Duodenal mucosa (tissue), 2 donors: ENCODE data around the gene EMILIN2.

Experiments used
- H3K27ac ChIP-seq: one replicate; pipeline ENCODE4 v1.7.0; 2013; ENCODE audit warnings: low read depth, low read length
- H3K27me3 ChIP-seq, 2 donors: one replicate each; pipeline ENCODE4 v1.7.0; 2013; ENCODE audit warnings: low read length in 2 of 2, control low read depth in 1 of 2; ENCODE audit not compliant: insufficient read depth in 2 of 2, control insufficient read depth in 1 of 2
- H3K36me3 ChIP-seq, 2 donors: one replicate each; pipeline ENCODE4 v1.7.0; 2013; ENCODE audit warnings: low read length in 2 of 2, control low read depth in 1 of 2; ENCODE audit not compliant: insufficient read depth in 2 of 2, control insufficient read depth in 1 of 2
- H3K4me1 ChIP-seq, 2 donors: one replicate each; pipeline ENCODE4 v1.7.0; 2013; ENCODE audit warnings: low read length in 2 of 2, control low read depth in 1 of 2; ENCODE audit not compliant: insufficient read depth in 2 of 2, control insufficient read depth in 1 of 2
- H3K4me3 ChIP-seq, 2 donors: one replicate each; pipeline ENCODE4 v1.7.0; 2013; ENCODE audit warnings: low read length in 2 of 2, low read depth in 1 of 2
- H3K9ac ChIP-seq, 2 donors: one replicate each; pipeline ENCODE4 v1.7.0; 2013; ENCODE audit warnings: low read length in 2 of 2, low read depth in 1 of 2
- H3K9me3 ChIP-seq, 2 donors: one replicate each; pipeline ENCODE4 v1.7.0; 2013; ENCODE audit warnings: low read length in 2 of 2, control low read depth in 1 of 2; ENCODE audit not compliant: control insufficient read depth in 1 of 2

Gene EMILIN2

GRCh38 chr18:2920027-2920426, 73.2 kb downstream of the EMILIN2 start:
- Histone ChIP-seq H3K27ac (no peak overlapping the region), H3K9me3 (no peaks in the 10 kb centered on the region), H3K27me3 (no peaks in the 10 kb centered on the region), H3K36me3 (peaks cover 70 to 92% of the 10 kb centered on the region in 2 donors), H3K4me1 (peaks cover 5 to 13% of the 10 kb centered on the region in 2 donors), H3K4me3 (no peak overlapping the region), H3K9ac (no peak overlapping the region)

- Histone ChIP-seq H3K9me3 (no peaks in the 10 kb centered on the region), H3K4me1 (peaks cover 5 to 13% of the 10 kb centered on the region in 2 donors), H3K4me3 (no peak overlapping the region), H3K27me3 (no peaks in the 10 kb centered on the region), H3K27ac (no peak overlapping the region), H3K9ac (no peak overlapping the region), H3K36me3 (peaks cover 72 to 94% of the 10 kb centered on the region in 2 donors)
These were observed 73.9 kb downstream of the EMILIN2 start for GRCh38 chr18:2920546-2921343.

- H3K4me3 ChIP-seq, result no peak overlapping the region
- H3K9me3 ChIP-seq, result no peaks in the 10 kb centered on the region
- no peaks in the 10 kb centered on the region for H3K27me3 ChIP-seq
- H3K27ac ChIP-seq, result no peak overlapping the region
- H3K9ac ChIP-seq, result no peak overlapping the region
- H3K4me1 ChIP-seq, result peaks cover 0 to 4% of the 10 kb centered on the region in 2 donors
- peaks cover 73 to 93% of the 10 kb centered on the region in 2 donors for H3K36me3 ChIP-seq
These were observed 75.0 kb downstream of the EMILIN2 start for GRCh38 chr18:2921778-2922177.

- no peak overlapping the region for H3K4me3 ChIP-seq
- no peak overlapping the region for H3K9ac ChIP-seq
- peaks cover 81 to 95% of the 10 kb centered on the region in 2 donors for H3K36me3 ChIP-seq
- no peak overlapping the region for H3K27ac ChIP-seq
- no peaks in the 10 kb centered on the region for H3K4me1 ChIP-seq
- H3K9me3 ChIP-seq, result no peaks in the 10 kb centered on the region
- H3K27me3 ChIP-seq, result no peaks in the 10 kb centered on the region
These were observed 76.7 kb downstream of the EMILIN2 start for GRCh38 chr18:2923464-2923863.

GRCh38 chr18:2924920-2925319, 78.1 kb downstream of the EMILIN2 start:
- H3K27ac ChIP-seq, result no peak overlapping the region
- H3K36me3 ChIP-seq, result peaks cover 75 to 93% of the 10 kb centered on the region in 2 donors
- H3K4me1 ChIP-seq, result no peaks in the 10 kb centered on the region
- no peaks in the 10 kb centered on the region for H3K9me3 ChIP-seq
- no peaks in the 10 kb centered on the region for H3K27me3 ChIP-seq
- no peak overlapping the region for H3K4me3 ChIP-seq
- no peak overlapping the region for H3K9ac ChIP-seq

GRCh38 chr18:2926528-2926927, 79.7 kb downstream of the EMILIN2 start:
- Histone ChIP-seq H3K27ac (no peak overlapping the region), H3K9ac (no peak overlapping the region), H3K4me1 (no peaks in the 10 kb centered on the region), H3K9me3 (no peaks in the 10 kb centered on the region), H3K4me3 (no peak overlapping the region), H3K36me3 (peaks cover 75 to 92% of the 10 kb centered on the region in 2 donors), H3K27me3 (no peaks in the 10 kb centered on the region)

- Histone ChIP-seq H3K4me3 (no peak overlapping the region), H3K9ac (no peak overlapping the region), H3K27me3 (no peaks in the 10 kb centered on the region), H3K4me1 (peaks cover 3 to 6% of the 10 kb centered on the region in 2 donors), H3K36me3 (peaks cover 77 to 86% of the 10 kb centered on the region in 2 donors), H3K9me3 (no peaks in the 10 kb centered on the region), H3K27ac (no peak overlapping the region)
These were observed 80.9 kb downstream of the EMILIN2 start for GRCh38 chr18:2927745-2928144.

GRCh38 chr18:2932247-2933181, 85.7 kb downstream of the EMILIN2 start:
- Histone ChIP-seq H3K9me3 (no peaks in the 10 kb centered on the region), H3K4me1 (peaks cover 4 to 7% of the 10 kb centered on the region in 2 donors), H3K27ac (no peak overlapping the region), H3K9ac (no peak overlapping the region), H3K4me3 (no peak overlapping the region), H3K27me3 (no peaks in the 10 kb centered on the region), H3K36me3 (peaks cover 58 to 78% of the 10 kb centered on the region in 2 donors)

- peaks cover 4 to 11% of the 10 kb centered on the region in 2 donors for H3K4me1 ChIP-seq
- no peak overlapping the region for H3K4me3 ChIP-seq
- H3K27me3 ChIP-seq, result no peaks in the 10 kb centered on the region
- H3K9me3 ChIP-seq, result no peaks in the 10 kb centered on the region
- no peak overlapping the region for H3K9ac ChIP-seq
- peaks cover 53 to 68% of the 10 kb centered on the region in 2 donors for H3K36me3 ChIP-seq
- H3K27ac ChIP-seq, result no peak overlapping the region
These were observed 87.2 kb downstream of the EMILIN2 start for GRCh38 chr18:2933995-2934394.
